GM12892 (cell line): ENCODE results near the gene OR10X1.

ENCODE experiments used
- POLR2A ChIP-seq: IDR thresholded peaks from 2 replicates; pipeline ENCODE4 v1.6.1; 2011; ENCODE audit warnings: low read depth, low read length, control low read depth
- POLR2AphosphoS5 ChIP-seq: IDR thresholded peaks from 2 replicates; pipeline ENCODE4 v1.6.1; 2011; ENCODE audit warnings: low read depth, low read length, control low read depth

- TF ChIP-seq POLR2A (no peak), POLR2AphosphoS5 (no peak)
These were observed 25.3 kb downstream of the OR10X1 start, which contains the start of gene OR6Y1 for GRCh38 chr1:158554352-158554751.
